GM18519 (cell line): ENCODE measurements around the gene MSH3.
"Not testable (repeated sequence)": the region's sequence is repeated elsewhere in the genome, so short reads cannot be mapped to it uniquely, and the experiment has no call there.

Experiments
- ATAC-seq: cut with Tn5 transposase; IDR thresholded peaks from one replicate; pipeline ENCODE4 v1.9.1; 2021; ENCODE audit warnings: mild to moderate bottlenecking, moderate library complexity; ENCODE audit not compliant: unreplicated experiment, low FRiP score

MSH3 gene

DNA sequence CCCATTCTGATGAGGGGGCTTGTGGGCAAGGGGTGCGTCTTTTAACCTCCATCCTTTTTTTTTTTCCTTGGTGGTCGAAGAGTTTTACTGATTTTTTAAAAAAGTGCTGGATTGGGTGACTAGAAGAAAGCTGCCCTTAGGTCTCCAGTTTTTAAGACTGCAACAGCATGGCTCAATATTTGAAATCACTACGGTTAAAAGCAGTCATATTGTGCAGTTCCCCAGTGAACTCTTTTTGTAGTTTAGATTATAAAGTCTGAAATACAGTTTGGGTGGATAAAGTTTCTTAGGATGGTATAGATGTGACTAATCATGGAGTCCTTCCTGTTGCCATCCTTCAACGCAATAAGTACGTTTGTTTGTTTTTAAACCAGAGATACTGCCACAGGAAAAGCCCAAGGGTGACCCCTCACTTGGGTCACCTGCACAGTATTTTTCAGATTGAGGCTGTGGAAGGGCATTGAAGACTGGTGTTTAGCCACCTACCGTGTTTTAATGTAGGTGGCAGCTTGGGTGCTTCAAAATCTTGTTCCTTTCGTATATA is 851 bp downstream of the MSH3 start:
- no peak for ATAC-seq

DNA sequence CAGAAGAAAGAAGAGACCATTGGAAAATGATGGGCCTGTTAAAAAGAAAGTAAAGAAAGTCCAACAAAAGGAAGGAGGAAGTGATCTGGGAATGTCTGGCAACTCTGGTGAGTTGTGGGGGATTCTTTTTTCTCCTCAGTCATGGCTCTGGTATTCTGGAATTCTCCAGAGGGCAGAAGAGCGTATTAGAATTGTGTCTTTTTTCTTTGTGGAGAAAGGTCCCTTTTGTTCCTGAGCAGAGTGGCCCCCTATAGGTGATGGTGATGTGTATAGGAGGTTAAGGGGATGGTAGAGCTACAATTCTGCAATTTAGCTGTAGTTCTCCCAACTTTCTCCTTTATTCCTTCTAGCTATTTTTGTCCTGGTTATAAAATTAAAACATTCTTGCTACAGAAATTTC is 2.0 kb downstream of the MSH3 start:
- ATAC-seq = no peak

DNA sequence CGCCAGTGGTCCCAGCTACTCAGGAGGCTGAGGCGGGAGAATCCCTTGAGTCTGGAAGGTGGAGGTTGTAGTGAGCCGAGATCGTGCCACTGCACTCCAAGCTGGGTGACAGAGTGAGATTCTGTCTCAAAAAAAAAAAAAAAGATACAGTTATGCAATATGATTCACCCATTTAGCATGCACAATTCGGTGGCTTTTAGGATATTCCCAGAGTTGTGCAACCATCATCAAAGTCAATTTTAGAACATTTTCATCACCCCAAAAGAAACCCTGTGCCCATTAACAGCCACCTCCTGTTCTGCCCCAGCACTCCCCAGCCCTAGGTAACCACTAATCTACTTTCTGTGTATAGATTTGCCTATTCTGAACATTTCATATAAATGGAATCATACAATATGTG is 4.7 kb downstream of the MSH3 start:
- ATAC-seq = no peak

DNA sequence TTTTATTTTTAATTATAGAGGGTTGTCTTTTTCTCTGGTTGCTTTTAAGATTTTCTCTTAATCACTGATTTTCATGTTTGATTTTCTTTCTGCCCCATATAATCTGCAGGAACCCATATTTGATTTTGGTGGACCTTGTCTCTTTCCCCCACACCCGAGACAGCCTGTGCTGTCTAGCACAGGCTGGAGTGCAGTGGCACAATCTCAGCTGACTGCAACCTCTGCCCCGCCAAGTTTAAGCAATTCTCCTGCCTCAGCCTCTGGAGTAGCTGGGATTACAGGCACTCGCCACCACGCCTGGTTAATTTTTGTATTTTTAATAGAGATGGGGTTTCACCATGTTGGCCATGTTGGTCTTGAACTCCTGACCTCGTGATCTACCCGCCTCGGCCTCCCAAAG is 6.2 kb downstream of the MSH3 start:
- ATAC-seq = not testable (repeated sequence)

DNA sequence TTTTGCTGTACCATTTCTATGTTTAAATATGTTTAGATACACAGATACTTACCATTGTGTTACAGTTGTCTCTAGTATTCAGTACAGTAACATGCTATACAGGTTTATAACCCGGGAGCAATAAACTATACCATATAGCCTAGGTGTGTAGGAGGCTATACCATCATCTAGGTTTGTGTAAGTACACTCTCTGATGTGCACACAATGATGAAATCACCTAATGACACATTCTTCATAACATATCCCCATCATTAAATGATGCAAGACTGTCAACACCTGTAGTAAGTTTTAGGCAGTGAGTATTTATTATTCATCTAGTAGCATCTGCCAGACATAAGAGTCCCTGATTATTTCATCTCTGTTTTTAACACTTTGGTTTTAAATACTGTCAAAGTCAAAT is 7.7 kb downstream of the MSH3 start:
- ATAC-seq = no peak

DNA sequence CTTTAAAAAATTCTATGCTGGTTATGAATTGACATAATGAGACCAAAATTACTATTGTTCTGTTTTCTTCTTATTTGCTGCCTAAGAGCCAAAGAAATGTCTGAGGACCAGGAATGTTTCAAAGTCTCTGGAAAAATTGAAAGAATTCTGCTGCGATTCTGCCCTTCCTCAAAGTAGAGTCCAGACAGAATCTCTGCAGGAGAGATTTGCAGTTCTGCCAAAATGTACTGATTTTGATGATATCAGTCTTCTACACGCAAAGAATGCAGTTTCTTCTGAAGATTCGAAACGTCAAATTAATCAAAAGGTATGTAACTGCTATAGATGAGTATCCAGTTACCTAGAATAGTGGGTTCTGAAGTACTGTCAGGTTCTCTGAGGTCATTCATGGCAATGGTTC is 10.6 kb downstream of the MSH3 start:
- no peak for ATAC-seq

DNA sequence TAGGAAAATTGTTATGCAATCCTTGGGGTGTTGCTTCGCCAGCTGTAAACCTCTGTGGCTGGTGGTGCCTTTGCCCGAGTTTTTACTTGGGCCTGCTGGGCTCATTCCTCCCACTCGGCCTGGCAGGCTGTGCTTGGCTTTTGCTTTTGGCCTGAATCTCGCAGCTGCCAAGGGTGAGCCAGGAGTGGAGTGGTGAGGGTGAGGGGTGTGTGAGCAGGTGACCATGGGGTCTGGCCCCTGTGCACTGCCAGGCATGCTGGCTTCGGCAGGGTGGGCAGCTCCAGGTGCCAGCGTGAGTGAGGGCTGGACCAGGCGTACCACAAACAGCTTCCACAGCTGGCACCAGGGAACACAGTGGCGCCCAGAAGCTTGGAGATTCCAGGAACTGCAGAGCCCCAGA is 12.9 kb downstream of the MSH3 start:
- ATAC-seq = no peak

DNA sequence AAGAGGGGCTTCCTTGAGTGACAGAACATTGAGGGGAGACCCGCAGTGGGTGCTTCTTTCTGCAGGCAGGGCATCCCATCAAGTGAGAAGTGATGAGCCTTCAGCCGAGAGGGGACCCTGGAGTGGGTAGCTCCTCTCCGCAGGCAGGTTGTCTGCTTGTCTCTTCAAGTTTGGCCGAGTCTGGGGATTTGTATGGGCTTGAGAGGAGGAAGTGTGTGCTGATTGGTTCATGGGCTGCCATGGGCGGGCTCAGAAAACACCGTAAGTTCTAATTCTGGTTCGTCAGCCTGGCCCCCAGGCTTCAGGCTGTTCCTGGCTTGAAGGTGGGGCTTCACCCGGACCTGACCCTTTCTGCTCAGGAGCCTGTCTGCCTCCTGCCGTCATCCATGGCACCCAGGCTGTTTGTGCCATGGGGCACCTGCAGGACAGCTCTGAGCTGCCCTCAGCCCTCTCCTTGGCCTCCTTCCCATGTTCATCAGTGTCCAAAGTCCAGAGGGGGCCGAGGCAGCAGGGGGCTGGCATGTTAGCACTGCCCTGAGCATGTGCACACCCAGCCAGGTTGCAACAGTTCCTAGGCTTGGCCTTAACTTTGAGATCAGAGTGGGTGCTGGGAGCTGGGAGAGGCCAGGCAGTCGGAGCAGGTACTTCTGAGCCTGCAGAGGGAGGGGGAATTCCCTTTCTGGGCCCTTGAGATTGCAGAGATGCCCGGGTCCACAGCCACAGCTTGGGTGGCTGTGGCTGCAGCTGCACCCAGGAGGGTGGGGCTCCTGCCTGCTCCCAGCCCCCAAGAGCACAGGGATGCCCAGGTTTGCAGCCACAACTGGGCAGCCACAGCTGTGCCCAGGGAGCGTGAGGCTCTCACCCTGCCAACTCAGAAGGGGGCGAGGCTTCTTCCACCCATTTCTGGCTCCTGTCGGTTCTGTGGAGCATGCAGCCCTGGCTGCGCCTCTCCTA is 13.8 kb downstream of the MSH3 start:
- ATAC-seq = no peak

DNA sequence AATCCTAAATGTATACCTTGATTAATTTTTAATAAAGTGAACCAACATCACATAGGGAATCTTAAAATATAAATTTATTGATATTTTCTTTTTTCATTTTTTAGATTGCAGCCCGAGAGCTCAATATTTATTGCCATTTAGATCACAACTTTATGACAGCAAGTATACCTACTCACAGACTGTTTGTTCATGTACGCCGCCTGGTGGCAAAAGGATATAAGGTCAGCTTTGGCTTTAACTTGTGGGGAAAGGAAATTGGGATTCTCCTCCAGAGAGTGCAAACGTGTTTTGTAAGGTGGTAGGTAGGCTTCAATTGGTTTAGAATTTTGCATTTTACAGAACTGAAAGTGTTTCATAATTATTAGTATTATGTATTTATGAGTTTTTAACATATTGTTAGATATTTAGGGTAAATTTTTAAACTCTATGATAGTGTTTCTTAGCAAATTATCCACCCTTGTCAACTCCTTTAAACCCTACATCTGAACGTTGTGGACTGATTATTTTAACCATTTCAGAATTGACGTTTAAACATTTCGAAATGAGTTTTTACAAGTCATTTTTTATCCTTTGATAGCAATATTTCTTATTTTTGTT is 17.8 kb downstream of the MSH3 start:
- no peak for ATAC-seq

DNA sequence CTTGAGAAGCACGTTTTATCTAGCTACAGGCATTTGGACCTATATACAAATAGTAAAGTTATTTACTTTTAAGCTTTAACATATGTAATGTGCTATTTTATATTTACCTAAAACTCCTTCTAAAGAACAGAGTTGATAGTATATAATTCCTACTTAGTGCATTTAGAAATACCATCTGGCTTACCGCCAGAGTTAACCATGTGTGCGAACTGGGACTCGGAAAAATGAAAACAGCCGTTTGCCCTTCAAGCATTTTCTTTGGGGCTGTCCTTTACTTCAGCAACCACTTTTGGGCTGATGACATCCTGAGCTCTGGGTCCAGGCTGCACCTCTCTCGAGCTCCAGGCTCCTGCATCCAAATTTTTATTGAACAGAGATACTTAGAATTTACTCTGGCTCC is 22.3 kb downstream of the MSH3 start:
- ATAC-seq = no peak

DNA sequence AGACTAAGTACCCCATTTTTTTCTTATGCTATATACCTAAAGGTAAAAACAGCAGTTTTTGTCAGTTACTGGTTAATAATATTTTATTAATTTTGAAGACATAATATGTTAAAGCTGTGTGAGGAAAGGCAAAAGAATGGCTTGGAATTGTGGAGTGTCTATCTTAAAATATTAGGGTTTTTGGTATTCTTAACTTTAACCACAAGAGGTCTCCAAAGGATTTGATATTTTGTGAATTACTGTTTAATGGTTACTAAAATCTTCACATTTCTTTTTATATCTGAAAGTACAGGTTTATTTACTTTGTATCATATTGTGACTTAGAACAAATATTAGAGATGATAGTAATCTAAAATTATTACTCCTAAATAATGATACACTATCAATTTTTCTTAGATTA is 32.3 kb downstream of the MSH3 start:
- no peak for ATAC-seq

DNA sequence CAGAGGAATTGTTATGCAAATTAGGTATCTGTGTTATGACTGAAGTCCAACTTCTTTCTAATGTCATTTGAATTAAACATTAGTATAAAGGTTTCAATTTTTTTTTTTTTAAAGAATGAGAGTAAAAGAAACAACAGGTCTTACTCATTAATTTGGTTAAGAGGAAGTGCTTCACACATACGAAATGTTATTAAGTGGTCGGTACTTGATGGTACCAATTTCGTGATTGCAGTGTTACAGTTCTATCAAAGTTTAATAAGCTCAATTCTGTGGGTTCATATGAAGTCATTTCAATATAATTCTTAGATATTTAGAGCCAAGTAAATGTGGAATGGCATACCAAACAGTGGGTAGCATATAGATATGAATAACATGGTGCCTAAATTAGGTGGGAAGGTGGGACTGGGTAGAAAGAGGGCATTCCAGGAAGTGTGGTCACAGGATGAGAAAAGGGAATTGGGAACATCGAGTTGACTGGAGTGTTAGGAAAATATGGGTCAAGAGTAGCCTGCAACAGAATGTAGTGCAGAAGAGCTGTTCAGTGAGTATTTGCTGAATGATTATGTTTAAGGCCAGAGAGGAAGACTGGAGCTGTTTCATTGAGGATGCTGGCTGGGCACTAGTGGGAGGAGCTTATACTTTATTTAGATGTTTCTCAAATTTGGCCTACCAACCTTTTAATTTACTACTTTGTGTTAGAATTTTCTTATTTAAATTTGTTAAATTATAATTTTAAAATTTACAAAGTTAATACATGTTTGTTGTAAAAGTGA is 34.4 kb downstream of the MSH3 start:
- no peak for ATAC-seq

DNA sequence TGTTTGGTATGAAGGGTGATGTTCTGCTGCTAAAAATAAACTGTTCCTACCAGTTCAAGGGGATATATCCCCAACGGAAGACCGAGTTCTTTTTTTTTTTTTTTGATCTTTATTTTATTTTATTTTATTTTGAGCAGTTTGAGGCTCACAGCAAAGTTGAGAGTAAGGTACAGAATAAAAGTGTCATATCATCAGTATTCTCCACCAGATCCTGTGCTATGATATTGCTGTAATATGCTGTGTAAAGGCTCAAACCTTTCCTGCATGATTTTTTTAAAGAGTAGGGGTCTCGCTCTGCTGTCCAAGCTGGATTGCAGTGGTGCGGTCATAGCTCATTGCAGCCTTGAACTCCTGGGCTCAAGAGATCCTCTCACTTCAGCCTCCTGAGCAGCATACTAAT is 35.2 kb downstream of the MSH3 start:
- ATAC-seq = no peak

DNA sequence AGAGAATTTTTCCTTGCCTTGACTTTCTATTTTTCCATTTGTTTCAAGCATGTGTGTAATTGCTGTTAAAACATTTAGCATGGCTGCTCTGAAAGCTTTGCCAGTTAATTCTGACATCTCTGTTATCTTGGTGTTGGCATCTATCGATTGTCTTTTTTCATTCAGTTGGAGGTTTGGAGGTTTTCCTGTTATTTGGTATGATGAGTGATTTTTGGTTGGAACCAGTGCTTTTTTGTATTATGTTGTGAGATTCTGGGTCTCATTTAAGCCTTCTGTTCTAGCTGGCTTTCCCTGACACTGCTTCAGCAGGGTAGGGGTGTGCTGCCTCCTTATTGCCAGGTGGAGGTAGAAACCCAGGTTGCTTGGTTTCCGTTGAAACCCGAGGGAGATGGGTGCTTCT is 41.2 kb downstream of the MSH3 start:
- ATAC-seq = no peak

DNA sequence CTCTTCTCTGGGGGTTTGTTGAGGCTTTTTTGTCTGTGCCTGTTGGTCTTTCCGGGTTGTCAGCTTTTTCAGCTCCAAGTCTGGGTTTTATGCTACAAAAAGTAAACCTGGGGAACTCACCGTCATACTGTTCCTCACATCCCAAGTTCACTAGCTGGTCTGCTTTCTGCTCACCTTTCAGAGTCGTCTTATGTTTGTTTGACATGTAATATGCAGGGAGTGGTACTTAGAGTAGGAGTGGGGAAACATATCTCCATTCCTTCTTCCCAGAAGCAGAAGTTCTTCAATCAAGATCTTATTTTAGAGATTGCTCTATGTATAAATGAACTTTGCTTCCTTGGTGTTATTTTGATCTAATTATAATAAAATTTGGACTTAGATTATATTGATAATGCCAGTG is 42.0 kb downstream of the MSH3 start:
- ATAC-seq = no peak

DNA sequence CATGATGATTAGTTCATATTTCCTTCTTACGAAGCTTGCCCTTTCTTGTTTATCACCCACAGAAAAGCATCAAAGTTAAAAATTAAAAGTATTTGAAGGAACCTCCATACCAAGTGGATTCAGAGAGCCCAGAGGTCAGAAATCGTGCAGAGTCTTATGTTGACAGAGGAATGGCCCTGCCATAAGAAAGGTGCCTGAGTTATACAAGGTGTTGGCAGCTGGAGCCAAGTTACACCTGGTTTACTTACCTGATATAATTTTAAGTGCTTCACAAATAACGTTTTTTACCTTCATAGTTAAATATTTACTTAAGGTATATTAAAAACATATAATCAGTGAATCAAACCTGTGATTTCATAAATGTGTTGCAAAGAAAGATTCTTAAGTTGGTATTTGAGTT is 42.6 kb downstream of the MSH3 start:
- no peak for ATAC-seq

DNA sequence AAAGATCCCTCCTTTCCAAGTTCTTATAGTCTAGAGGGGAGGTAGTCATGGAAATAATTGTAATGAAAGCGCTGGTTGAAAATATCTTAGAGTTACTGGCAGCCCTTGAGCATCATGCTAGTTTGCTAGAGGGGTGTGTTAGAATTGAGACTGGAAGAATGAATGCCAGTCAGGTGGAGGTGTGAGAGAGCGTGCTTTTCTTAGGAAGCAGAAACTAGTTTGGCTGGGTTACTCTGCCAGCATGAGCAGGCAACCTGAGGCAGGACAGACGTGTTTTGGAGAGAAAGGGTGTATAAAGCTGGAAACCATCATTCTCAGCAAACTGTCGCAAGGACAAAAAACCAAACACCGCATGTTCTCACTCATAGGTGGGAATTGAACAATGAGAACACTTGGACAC is 43.9 kb downstream of the MSH3 start:
- no peak for ATAC-seq

DNA sequence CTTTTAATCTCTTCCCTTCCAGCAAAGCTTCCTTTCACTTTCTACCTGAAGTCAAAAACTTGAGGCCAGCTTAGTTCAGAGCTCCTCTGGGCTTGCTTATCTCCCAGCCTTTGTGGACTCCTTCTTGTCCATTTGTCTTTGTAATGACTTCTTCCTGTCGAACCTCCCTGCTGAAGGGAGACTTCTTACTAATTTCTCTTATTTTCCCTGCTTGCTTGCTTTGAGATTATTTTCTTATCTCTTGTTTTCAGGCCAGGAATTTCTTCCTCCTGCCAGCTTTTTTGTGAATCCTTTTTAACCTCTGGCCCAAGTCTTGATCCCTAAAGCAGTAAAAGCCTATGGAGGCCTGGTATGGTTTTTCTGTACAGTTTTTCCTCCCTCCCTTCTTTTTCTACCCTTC is 47.1 kb downstream of the MSH3 start:
- no peak for ATAC-seq

DNA sequence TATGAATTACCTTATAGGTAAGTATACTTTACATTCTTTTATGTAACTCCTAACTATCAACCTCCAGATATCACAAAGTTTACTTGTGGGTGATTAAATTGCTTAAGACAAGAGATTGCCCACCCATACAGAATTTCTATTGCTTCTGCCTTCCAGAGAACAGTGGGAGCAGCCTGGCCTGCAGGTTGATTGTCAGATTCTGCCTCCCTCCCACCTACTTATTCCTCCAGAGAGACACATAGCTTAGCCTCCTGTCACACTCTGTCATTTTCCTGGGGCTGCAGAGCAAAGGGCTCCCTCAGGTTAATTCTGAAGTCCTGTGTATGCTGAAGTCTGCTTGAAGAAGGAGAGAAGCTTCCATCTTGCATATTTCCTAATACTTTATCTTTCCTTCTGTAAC is 48.8 kb downstream of the MSH3 start:
- ATAC-seq = no peak

DNA sequence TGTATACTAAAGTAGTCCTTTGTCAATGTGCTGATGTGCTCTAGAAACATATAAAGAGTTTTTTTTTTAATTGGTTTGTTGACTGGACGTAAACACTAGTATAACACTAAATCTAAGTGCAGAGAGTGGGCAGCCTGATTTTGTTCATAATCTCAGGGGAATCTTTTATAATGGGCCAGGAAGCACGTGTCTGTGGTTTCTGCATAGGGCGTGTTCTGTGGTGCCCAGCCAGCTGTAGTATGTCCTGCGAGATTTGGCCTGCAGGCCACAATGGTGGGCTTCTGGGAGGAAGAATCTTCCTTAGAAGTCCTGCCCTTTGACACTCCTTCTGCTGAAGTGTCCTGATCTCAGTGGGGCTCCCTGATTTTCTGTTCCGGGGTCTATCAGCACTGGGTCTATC is 49.3 kb downstream of the MSH3 start:
- ATAC-seq = no peak

DNA sequence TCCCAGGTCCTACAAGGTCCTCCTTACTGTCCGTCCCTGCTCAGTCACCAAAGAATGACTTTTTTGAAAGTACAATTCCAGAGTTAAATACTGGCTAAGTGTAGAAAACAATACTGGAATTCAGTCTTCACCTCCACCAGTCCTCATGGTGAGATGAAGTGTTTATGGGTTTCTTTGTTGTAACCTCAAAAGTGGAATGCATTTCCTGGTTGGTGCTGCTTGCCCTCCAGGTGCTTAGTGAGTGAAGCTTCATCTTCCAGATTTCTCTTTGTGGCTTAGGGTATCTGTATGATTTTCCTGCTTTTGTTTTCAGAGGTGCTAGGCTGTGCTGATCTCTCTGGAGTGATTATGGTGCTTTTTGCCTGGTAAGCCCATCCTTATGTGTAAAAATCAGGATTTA is 49.8 kb downstream of the MSH3 start:
- no peak for ATAC-seq
